Cardiac ventricle fibroblast (primary cell): ENCODE data around the gene MAJIN. TPM values are rescaled to one million over a fixed set of nuclear protein-coding genes. Genes with fewer than 3 reads are reported as not detected.

ENCODE experiments used
- total RNA-seq: library from RNA; depleted of rRNA; stranded (reverse); fragments of >200 nt; gene quantifications from 2 replicates; pipeline ENCODE4 v1.2.3, GENCODE V29; 2015

The MAJIN gene, protein sequence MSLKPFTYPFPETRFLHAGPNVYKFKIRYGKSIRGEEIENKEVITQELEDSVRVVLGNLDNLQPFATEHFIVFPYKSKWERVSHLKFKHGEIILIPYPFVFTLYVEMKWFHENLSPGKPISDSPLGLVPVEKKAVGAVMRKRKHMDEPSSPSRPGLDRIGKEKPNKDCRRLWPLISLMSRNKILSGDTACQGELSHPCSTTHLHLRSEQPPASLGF
- not detected in 2 replicates for total RNA-seq

DNA sequence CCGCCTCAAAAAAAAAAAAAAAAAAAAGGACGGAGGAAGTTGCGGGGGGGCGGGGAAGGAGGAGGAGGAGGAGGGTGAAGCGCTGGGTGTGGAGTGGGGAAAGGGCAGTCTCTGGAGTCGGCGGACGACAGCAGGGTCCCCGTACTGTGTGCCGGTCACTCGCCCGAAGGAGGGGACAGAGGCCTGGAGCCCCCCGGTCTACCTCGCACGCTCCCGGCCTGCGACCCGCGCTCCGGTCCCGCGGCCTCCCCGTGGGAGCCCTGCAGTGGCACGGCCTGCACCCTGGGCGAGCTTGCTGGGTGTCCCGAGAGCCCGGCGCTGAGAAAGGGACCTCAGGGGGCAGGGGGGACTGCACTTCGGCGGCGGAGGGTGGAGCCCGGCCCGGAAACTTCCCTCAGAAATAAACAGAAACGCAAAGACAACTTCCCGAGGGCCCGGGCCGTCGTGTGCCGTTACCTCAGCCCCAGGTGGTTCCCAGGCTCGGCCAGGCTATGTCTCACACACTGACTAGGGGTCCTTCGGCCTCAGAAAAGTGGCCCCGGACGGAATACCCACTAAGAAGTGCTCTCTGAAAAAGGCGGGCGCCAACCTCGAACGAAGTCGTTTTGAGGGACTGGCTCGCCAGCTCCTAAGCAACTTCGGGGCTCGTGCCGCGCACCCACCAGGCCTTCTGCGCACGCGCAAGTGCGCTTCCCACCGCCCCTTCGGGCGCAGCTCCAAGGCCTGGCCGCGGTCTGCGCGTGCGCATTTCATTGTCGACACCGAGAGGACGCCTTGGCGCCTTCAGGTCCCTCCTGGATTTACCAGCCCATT, at the start of gene MAJIN:
TSS of gene MAJIN (minus strand) at position 688 of the 813 bp plus-strand sequence. CDS start 12,703 bp downstream, outside the sequence.

DNA sequence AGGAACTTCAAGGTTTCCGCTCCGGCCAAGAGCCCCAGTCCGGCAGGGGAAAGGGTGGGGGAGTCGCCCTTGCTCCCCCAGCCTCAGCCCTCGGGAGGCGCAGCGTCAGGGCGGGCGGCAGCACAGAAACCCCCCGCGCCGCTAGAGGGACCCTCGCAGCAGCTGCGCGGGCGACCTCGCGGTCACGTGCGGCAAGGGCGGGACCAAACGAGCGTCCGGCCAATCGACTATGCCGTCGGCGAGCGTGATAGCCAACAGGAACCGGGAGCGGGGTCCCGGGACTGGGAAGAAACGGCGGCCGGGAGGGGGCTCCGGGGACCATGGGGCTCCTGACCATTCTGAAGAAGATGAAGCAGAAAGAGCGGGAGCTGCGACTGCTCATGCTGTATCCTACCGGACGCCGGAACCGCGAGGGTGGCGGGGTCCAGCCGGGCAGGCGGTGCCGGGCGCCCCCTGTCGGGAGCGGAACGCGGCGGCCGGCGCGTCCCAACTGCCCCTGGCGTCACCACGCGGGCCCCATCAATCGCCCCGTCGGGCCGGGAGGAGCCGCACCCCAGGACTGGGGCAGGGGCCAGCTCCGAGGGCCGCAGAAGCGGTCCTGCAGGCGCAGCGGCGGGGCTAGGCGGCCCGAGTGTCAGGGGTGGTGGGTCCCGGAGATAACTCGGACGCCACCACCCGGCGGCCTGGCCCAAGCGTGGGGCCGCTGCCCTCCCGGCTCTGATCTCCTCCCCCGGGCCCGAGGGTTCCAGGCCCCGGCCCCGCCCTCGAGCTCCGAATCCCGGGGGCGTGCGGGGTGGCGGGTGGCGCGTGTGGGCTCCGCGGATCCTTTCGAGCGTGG, 42.2 kb upstream of the MAJIN start, which contains the start of gene ARL2:
TSS of gene ARL2 (plus strand) at position 273 of the 838 bp plus-strand sequence. CDS start at position 321, 48 bp downstream.

DNA sequence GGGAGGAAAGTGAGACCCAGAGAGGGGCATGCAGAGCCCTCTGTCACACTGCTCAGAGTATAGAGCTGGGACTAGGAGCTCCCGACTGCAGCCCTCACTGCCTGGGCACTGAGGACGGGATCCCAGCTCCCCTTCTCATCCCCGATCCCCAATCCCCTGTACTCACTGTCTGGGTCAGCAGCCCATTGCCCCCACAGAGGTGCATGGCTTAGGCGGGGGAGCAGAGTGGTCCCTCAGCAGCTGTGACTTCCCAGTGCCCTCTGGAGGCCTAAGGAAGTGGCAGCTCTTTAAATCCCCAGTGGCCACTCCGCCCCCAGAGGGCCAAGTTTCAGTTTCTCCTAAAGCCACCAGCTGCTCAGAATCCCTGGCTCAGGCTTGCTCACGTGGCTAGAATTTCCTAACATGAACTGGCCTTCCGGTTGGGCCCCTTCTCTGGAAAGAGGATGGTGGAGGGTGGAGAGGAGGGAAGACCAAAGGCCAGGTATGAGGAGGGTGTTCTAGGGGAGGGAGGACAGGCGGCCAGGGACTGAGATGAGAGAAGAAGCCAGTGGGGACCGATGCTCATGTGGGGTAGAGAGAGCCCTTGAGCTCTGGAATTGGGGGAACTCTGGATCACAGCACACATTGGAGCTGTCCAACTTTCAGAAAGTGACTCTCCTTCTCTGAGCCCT, 24.9 kb upstream of the MAJIN start, which contains the start of gene BATF2:
TSS of gene BATF2 (minus strand) at position 262 of the 671 bp plus-strand sequence. CDS start at position 205, 57 bp downstream.

DNA sequence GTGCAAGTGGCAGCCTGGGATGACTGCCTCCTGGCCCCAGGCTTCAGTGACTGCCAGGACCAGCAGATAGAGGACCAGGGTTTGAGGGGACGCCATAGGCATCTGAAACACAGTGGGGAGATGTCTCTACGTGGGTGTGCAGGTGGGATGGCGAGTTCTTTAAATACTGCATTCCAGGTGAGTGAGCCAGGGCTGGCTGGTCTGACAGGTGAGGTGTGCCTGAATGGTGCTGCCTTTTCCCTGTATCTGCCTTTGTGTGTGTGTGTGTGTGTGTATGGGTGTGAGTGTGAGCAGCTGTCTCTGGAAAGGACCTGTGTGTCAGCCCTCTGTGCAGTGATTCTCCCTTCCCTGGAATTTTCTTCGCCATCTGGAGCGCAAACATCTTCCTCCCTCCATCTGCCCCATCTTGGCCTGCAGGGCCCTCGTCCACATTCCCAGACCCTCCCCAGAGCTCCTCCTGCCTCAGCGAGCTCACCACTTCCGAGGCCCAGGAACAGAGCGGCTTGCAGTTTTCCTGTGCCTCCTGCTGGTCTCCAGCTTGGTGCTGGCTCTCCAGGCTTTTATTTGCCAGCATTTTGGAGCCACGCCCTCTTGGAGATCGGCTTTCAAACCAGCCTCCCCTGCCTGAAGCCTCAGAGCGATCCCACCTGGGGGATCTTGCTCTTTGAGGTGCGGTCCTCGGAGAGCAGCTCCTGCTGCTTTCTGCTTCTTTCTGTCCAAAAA, 36.4 kb downstream of the MAJIN start, which contains the start of gene GPHA2:
TSS of gene GPHA2 (minus strand) at position 535 of the 723 bp plus-strand sequence. CDS start at position 102, 433 bp downstream.

DNA sequence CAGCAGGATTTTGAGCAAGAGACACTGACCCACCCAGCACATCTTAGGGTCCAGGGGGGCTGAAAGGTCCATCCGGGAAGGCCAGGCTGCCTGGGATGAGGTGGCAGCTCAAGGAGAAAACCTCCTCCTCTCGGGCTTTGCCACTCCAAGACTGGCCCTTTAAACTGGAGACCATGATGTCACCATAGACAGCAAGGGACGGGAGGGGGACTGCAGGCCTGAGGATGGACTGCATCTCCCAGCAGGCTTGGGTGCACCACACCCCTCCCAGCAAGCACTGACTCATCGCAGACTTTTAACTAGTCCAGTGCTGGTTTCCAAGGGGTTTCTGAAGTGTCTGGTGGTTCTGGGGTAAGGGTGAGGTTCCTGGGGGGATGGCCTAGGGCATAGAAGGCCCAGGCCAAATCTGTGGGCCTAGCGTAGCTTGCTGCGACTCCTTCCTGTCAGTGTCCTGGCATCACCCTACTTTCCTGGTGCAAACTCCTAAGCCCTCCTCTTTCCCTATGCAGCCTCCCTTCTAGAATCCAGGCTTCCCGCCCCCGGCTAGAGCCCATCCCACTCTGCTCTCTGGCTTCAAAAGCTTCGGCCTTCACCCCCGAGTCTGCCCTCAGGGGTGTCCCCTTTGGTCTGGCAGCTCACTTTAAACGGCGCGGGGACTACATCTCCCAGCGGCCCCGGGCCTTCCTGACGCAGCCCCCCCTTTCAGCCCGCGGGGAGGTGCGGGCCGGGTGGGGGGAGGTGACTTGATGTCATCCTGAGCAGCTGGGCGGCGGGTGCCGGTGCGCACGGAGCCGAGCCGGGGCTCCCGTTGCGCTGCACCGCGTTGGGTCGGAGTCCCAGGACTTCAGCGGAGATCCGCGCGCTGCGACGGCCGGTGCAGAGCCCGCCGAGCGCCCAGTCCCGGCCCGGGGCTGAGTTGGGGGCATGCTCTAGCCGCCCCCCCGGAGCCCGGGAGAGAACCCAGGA, 47.7 kb downstream of the MAJIN start, which contains the start of gene PPP2R5B:
TSS of gene PPP2R5B (plus strand) at position 746 of the 966 bp plus-strand sequence. CDS start 1,046 bp downstream, outside the sequence.

DNA sequence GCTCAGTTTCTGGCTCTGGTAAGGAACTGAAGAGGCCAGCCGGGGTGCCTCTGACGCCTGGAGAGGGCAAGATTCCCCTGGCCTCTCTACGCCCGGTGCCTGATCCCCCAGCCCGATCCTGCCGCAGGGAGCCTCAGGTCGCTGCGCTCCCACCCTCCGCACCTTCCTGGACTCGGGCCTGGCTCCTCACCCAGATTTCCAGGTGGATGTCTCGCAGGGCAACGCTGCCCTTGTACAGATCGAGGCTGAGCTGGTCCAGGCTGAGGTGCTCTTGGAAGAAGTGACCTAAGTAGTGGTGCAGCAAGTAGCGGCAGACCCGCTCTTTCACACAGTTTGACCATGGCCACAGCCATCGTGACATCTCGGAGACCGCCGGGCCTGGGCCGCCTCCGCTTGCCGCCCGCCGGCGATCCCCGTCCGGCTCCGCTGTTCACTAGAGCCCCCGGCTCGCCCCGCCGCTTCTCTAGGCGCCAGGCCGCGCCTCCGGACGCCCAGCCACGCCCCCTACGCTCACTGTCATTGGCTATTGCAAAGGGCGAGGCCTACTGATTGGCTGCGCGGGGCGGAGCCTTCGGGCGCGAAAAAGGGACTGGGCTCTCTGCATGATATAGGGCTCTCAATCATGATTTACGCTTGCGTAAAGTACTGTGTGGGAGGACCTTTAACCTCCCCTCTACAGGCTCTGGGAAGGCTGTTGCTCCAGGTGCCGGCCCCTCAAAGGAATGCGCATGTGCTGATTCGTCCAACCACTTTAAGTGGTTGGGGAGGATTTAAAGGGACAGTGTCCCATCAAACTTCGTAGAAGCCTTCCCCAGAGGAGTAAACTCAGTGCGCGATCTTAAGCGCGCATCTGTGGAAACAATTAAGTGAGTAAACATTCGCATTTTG, 54.9 kb downstream of the MAJIN start, which contains the start of gene ATG2A:
TSS of gene ATG2A (minus strand) at position 435 of the 888 bp plus-strand sequence. CDS start at position 361, 74 bp downstream.

Other genes starting within 250 kb of the MAJIN start
- gene NRXN2, start 248.9 kb downstream of the MAJIN start, total RNA-seq: 15.3 and 15.9 TPM in 2 replicates
- gene RASGRP2, start 228.0 kb downstream of the MAJIN start, total RNA-seq: 0.06 and 0.44 TPM in 2 replicates
- 2.7 and 3.0 TPM in 2 replicates for gene PYGM, start 212.1 kb downstream of the MAJIN start, total RNA-seq
- gene SF1, start 193.6 kb downstream of the MAJIN start, total RNA-seq: 156 and 167 TPM in 2 replicates
- 2.4 and 3.3 TPM in 2 replicates for gene MAP4K2, start 168.9 kb downstream of the MAJIN start, total RNA-seq
- gene MEN1, start 161.6 kb downstream of the MAJIN start, total RNA-seq: 21.8 and 22.0 TPM in 2 replicates
- gene CDC42BPG, start 127.5 kb downstream of the MAJIN start, total RNA-seq: 0.05 and 0.06 TPM in 2 replicates
- gene EHD1, start 93.5 kb downstream of the MAJIN start, total RNA-seq: 38.2 and 40.1 TPM in 2 replicates
- gene ATG2A, start 54.9 kb downstream of the MAJIN start, total RNA-seq: 22.7 and 24.6 TPM in 2 replicates
- gene PPP2R5B, start 47.4 kb downstream of the MAJIN start, total RNA-seq: 13.1 and 14.1 TPM in 2 replicates
- gene GPHA2, start 36.2 kb downstream of the MAJIN start, total RNA-seq: not detected in 2 replicates
- gene BATF2, start 24.9 kb upstream of the MAJIN start, total RNA-seq: not detected in 2 replicates
- gene ARL2, start 42.1 kb upstream of the MAJIN start, total RNA-seq: 128 and 130 TPM in 2 replicates
- gene SNX15, start 55.3 kb upstream of the MAJIN start, total RNA-seq: 12.8 and 12.9 TPM in 2 replicates
- 12.4 and 12.6 TPM in 2 replicates for gene SAC3D1, start 69.1 kb upstream of the MAJIN start, total RNA-seq
- 17.6 and 21.8 TPM in 2 replicates for gene NAALADL1, start 86.4 kb upstream of the MAJIN start, total RNA-seq
- gene CDCA5, start 111.9 kb upstream of the MAJIN start, total RNA-seq: 1.4 and 2.6 TPM in 2 replicates
- gene ZFPL1, start 112.1 kb upstream of the MAJIN start, total RNA-seq: 24.3 and 32.6 TPM in 2 replicates
- 325 and 679 TPM in 2 replicates for gene VPS51, start 124.1 kb upstream of the MAJIN start, total RNA-seq
- gene TM7SF2, start 139.8 kb upstream of the MAJIN start, total RNA-seq: 1.2 and 4.9 TPM in 2 replicates
- 13.9 and 14.3 TPM in 2 replicates for gene ZNHIT2, start 145.6 kb upstream of the MAJIN start, total RNA-seq
- gene FAU, start 150.0 kb upstream of the MAJIN start, total RNA-seq: 755 and 823 TPM in 2 replicates
- gene MRPL49, start 150.2 kb upstream of the MAJIN start, total RNA-seq: 45.5 and 47.6 TPM in 2 replicates
- 64.9 and 65.4 TPM in 2 replicates for gene SYVN1, start 162.4 kb upstream of the MAJIN start, total RNA-seq
- gene SPDYC, start 198.1 kb upstream of the MAJIN start, total RNA-seq: not detected in 2 replicates
- 126 and 205 TPM in 2 replicates for gene CAPN1, start 209.8 kb upstream of the MAJIN start, total RNA-seq